Activated CD8-positive, alpha-beta memory T cell treated with anti-CD3 and anti-CD28 coated beads, Interleukin-2, amount 50 U/mL, for 48 hours (primary cell): ENCODE measurements around the gene NEURL2.
"Not testable (repeated sequence)": the region's sequence is repeated elsewhere in the genome, so short reads cannot be mapped to it uniquely, and the experiment has no call there.

Source experiments
- DNase-seq: peaks from one replicate; pipeline ENCODE4 v3.0.0-alpha.2; 2020

NEURL2 gene

GRCh38 chr20:45919542-45920399, 28.8 kb upstream of the NEURL2 start:
- DNase-seq, result no peak

GRCh38 chr20:45918779-45919537, 27.9 kb upstream of the NEURL2 start:
- DNase-seq, result no peak

- DNase-seq, result no peak
These were observed 27.3 kb upstream of the NEURL2 start for GRCh38 chr20:45918182-45918737.

GRCh38 chr20:45917790-45918141, 26.8 kb upstream of the NEURL2 start:
- no peak for DNase-seq

- DNase-seq, result no peak
These were observed 22.1 kb upstream of the NEURL2 start for GRCh38 chr20:45913116-45913515.

GRCh38 chr20:45912344-45912682, 21.3 kb upstream of the NEURL2 start:
- DNase-seq, result no peak

GRCh38 chr20:45911486-45912343, 20.7 kb upstream of the NEURL2 start, which contains the start of gene PLTP:
Gene PLTP (minus strand): TSS chr20:45912155. CDS start chr20:45911452, 703 bp downstream.
- peak; percentile 70 for DNase-seq

- DNase-seq, result peak; percentile 100
These were observed 19.9 kb upstream of the NEURL2 start for GRCh38 chr20:45910670-45911485.

- no peak for DNase-seq
These were observed 19.0 kb upstream of the NEURL2 start for GRCh38 chr20:45909817-45910669.

- no peak for DNase-seq
These were observed 18.4 kb upstream of the NEURL2 start for GRCh38 chr20:45909336-45909808.

- DNase-seq, result no peak
These were observed 17.1 kb upstream of the NEURL2 start for GRCh38 chr20:45908084-45908483.

- DNase-seq, result no peak
These were observed 16.4 kb upstream of the NEURL2 start for GRCh38 chr20:45907219-45907948.

GRCh38 chr20:45905505-45906079, 14.6 kb upstream of the NEURL2 start:
- DNase-seq, result no peak

- no peak for DNase-seq
These were observed 13.8 kb upstream of the NEURL2 start for GRCh38 chr20:45904583-45905504.

GRCh38 chr20:45902199-45902701, 11.2 kb upstream of the NEURL2 start:
- no peak for DNase-seq

- not testable (repeated sequence) for DNase-seq
These were observed 10.3 kb upstream of the NEURL2 start for GRCh38 chr20:45901332-45901731.

GRCh38 chr20:45899046-45899835, 8.2 kb upstream of the NEURL2 start:
- no peak for DNase-seq

GRCh38 chr20:45898285-45898684, 7.3 kb upstream of the NEURL2 start:
- no peak for DNase-seq
